Renal pelvis (tissue), 4 donors: Measurements from ENCODE around the gene HOXA6. TPM values are rescaled to one million over a fixed set of nuclear protein-coding genes. Genes with fewer than 3 reads are reported as not detected.
A peak's percentile ranks its signal among the peaks of the same experiment; 100 is the strongest.

Experiments used
- DNase-seq: peaks from one replicate; pipeline ENCODE4 v3.0.0-alpha.2; 2013
- polyA plus RNA-seq, 3 donors: library from polyadenylated mRNA; unstranded; fragments of 120-200 nt; gene quantifications; one replicate each; pipeline ENCODE4 v1.2.1, GENCODE V29; 2013; ENCODE audit not compliant: insufficient read length in 3 of 3

The HOXA6 gene
- polyA plus RNA-seq, 3 donors: 33.3 to 45.1 (median 34.8) TPM

GRCh38 chr7:27175626-27176523 lies 28.3 kb upstream of the HOXA6 start:
- no peak for DNase-seq

GRCh38 chr7:27174874-27175625 lies 27.5 kb upstream of the HOXA6 start:
- DNase-seq: peak; percentile 79

- DNase-seq: peak; percentile 83
Observed at GRCh38 chr7:27173956-27174873, 26.6 kb upstream of the HOXA6 start, which contains the start of gene HOXA10. HOXA10 (minus strand) TSS chr7:27174320; CDS start chr7:27174306, 14 bp downstream.

GRCh38 chr7:27173511-27173955 lies 26.0 kb upstream of the HOXA6 start:
- DNase-seq: no peak

DNA sequence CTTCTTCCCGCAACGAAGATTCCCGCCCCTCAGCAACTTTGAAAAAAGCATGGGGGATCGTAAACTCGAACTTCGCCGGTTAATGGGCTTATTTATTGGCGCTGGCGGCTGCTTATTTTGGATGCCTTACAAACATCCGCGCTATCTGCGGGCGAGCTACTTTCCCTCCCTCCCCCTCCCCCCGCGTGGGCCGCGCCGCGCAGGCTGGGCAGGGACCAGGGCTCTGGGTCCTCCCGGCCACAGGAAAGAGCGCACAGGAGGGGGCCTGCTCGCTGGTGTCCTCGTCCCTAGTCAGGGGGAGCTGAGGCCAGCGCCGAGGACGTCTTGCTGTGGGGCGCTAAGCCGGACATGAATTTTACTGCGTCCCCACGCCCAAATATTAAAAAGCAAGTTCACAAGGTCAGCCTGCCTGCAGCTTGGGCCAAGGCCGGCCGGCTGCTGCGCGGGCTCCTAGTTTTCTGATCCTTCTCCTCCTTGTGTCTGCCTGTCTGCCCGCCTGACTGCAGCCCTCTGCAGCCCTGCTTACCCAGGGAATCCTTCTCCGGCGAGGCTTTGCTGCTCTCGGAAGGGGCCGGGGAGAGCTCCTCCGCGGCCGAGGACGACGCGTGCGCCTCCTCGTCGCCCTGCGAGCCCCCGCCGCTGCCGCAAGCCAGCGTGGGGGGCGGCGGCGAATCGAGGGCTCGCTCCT lies 25.4 kb upstream of the HOXA6 start:
- DNase-seq: peak; percentile 86

DNA sequence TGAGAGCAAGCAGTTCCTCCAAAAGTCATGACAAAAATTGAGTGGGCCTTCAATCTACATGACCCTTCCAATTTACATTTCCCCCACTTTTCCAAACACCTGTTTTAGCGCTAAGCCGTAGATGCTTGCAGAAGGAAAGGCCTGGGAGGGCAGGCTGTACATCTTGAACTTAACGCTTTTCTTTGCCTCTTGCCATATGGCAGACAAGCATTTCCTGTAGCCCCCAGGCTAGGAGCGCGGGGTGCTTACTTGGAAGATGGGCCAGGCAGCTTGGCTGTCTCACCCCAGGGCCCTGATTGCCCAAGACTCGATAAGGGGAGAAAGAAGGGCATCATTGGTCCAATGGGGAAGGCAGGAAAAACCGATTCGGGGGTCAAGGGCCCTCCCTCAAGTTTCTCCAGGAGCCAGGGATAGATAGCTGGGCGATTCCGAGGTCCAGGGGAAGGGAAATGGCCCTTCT lies 24.8 kb upstream of the HOXA6 start:
- no peak for DNase-seq

DNA sequence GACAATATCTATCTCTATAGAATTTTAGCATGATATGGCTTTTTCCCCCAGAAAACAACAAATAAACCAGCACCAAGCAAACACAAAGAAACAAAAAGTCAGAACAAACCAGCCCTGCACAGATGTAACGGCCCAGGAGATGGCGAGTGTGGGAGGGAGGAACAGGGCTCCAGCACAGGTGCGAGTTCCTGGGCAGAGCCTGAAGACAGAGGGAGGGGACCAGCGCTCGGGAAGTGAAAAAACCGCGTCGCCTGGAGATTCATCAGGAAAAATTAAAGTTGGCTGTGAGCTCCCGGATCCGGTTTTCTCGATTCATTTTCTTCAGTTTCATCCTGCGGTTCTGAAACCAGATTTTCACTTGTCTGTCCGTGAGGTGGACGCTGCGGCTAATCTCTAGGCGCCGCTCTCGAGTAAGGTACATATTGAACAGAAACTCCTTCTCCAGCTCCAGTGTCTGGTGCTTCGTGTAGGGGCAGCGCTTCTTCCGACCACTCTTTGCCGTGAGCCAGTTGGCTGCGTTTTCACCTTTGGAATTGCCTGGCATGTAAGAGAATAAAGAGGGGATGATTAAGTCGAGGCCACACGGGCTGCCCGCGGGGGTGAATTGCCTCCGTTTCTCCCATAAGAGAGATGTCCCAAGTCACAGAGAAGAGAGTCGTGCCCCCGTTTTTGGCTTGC lies 24.2 kb upstream of the HOXA6 start:
- no peak for DNase-seq

GRCh38 chr7:27171325-27171636 lies 23.7 kb upstream of the HOXA6 start:
- no peak for DNase-seq

DNA sequence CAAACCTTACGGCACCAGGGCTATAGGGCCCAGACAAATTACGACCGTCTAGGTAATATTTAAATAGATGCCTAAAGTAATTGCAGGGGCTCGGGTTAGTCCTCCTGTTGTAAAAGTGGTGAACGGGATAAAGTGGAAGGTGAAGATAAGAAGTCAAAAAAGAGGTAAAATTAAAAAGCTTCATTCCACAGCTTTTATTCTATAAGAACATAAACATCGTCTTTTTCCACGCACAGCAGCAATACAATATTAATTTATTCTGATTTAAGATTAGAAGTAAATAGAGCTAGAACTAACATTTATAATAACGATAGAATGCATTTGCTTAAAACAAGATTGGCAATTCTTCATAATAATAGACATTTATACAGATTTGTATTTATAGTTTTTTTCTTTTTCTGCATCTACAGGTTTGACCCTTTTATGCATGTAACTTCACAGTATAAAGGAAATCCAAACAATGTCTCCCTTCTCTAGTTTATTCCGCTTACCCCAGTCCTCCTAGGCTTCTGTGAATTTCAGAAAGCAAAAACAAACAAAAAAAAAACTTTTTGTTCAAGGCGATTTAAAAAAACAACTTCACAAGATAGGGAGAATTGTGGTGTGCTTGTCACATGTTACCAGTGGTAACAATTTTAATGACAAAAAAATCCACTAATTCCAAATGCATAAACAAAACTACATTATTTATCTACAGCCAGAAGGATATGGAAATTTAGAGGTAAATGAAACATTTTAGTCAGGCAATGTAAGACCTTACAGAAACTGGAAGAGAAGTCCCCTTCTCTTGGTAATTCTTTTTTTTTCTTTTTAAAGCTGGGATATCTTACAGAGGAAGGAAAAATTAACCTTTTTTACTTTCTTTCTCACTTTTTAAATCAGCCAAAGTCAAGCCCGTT lies 23.1 kb upstream of the HOXA6 start:
- DNase-seq: no peak

- DNase-seq: peak; percentile 68
Observed at GRCh38 chr7:27169658-27170425, 22.3 kb upstream of the HOXA6 start.

DNA sequence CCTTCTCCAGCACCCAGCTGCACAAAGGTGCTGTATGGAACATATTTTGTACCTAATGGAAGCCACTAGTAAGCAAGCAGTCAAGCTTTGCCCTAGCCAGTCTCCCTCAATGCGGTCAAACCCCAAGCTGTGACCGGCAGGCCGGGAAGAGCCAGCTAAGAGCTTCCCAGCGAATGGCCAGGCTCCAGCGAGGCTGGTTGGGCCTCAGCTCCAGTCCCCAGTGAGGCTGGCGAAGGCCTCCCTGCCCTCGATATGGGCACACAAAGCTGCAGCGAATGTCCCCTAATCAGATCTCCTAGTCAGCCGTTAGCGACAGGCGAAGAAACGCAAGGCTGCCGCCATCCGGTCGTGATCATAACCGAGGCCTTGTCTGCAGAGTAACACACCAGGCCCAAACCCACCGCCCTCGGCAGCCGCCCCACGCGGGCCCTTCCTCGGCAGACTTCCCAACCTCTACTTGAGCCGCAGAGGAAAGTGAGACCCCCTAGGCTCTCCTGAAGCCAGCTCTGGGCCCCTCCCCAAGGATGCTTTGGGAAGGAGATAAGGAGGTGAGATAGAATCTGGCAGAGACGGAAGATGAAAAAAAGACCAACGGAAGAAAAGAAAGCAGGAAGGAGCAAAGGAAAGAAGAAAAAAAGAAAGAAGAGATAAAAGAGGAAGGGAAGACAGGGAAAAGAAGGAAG lies 20.8 kb upstream of the HOXA6 start:
- no peak for DNase-seq

GRCh38 chr7:27167916-27168264 lies 20.3 kb upstream of the HOXA6 start:
- no peak for DNase-seq

- DNase-seq: no peak
Observed at GRCh38 chr7:27166531-27167505, 19.2 kb upstream of the HOXA6 start.

DNA sequence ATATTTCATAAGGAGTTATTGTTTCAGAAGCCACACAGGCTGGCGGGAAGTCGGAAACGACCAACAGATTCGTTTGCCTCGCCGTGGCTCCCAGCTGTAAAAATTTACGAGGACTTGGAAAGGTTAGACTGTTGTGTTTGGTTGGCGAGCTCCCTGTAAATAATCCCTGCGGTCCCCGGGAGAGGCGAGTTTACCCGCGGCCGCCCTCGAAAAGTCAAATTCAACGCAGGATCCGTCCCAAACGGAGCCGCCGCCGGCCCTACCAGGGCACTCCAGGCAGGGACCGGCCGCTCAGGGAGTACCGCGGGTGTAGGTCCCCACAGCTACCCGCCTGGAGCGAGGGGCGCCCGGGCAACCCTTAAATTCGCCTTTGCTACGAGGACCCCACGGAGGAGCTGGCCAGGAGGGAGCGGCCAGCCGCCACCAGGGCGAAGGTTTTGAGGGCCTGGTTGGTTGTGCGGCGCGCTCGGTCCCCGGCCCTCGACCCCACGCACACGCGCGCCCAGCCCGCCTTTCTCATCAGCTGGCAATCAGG lies 18.5 kb upstream of the HOXA6 start:
- peak; percentile 91 for DNase-seq

DNA sequence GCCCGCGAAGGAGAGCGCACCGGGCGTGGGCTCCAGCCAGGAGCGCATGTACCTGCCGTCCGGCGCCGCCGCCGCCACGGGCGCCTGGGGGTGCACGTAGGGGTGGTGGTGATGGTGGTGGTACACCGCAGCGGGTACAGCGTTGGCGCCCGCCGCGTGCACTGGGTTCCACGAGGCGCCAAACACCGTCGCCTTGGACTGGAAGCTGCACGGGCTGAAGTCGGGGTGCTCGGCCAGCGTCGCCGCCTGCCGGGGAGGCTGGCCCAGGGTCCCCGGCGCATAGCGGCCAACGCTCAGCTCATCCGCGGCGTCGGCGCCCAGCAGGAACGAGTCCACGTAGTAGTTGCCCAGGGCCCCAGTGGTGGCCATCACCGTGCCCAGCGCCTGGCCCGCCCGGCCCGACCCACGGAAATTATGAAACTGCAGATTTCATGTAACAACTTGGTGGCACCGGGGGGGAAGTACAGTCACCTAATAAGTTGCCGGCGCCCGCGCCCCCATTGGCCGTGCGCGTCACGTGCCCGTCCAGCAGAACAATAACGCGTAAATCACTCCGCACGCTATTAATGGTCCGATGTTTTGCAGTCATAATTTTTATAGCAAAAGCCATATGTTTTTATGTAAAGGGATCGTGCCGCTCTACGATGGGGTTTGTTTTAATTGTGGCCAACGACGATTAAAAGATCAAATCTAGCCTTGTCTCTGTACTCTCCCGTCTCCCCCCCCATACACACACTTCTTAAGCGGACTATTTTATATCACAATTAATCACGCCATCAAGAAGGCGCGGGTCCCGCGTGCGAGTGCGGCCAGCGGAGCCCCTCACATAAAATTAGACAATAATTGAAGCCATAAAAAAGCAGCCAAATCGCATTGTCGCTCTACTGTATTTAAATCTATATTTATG lies 17.8 kb upstream of the HOXA6 start, which contains the start of gene HOXA9:
HOXA9 (minus strand) TSS at position 449 of the 907 bp plus-strand sequence; CDS start at position 369, 80 bp downstream.
- peak; percentile 94 for DNase-seq
